HL-60 (cell line): ENCODE results near the gene ATXN7L1.

Source experiments
- DNase-seq, 2 experiments: peaks; one replicate each; pipeline ENCODE4 v3.0.0-alpha.2; 2010 to 2020; ENCODE audit warnings: low read depth in 1 of 2, low spot score in 1 of 2
- H3K27ac ChIP-seq: fragments of 250-450 bp; sonication (Bioruptor Pico); replicated peaks from 2 replicates; pipeline ENCODE4 v1.5.1; 2020; ENCODE audit warnings: mild to moderate bottlenecking, moderate library complexity
- H3K27me3 ChIP-seq: fragments of 250-450 bp; sonication (Bioruptor Pico); 2 replicates; pipeline ENCODE4 v1.5.1; 2021; ENCODE audit warnings: mild to moderate bottlenecking, moderate library complexity; ENCODE audit not compliant: insufficient read depth, poor library complexity, severe bottlenecking
- H3K4me3 ChIP-seq: replicated peaks from 2 replicates; pipeline ENCODE4 v1.5.1; 2011; ENCODE audit warnings: mild to moderate bottlenecking, control low read depth, low read length; ENCODE audit not compliant: insufficient read depth
- CTCF ChIP-seq: IDR thresholded peaks from one replicate; pipeline ENCODE4 v1.5.1; 2011; ENCODE audit warnings: low read length, control low read depth, inconsistent platforms; ENCODE audit not compliant: insufficient read depth
- GABPA ChIP-seq: IDR thresholded peaks from 2 replicates; pipeline ENCODE4 v1.6.1; 2012; ENCODE audit warnings: low read depth
- POLR2AphosphoS5 ChIP-seq: IDR thresholded peaks from 2 replicates; pipeline ENCODE4 v1.6.1; 2012; ENCODE audit warnings: low read depth
- REST ChIP-seq: IDR thresholded peaks from 2 replicates; pipeline ENCODE4 v1.6.1; 2012; ENCODE audit warnings: low read depth; ENCODE audit not compliant: insufficient replicate concordance
- SPI1 ChIP-seq: IDR thresholded peaks from 2 replicates; pipeline ENCODE4 v1.6.1; 2012; ENCODE audit warnings: low read depth, mild to moderate bottlenecking, borderline replicate concordance

The ATXN7L1 gene

GRCh38 chr7:105675934-105676371, 200.4 kb downstream of the ATXN7L1 start:
- Histone ChIP-seq H3K4me3 (no peak overlapping the region), H3K27me3 (no peaks in the 10 kb centered on the region), H3K27ac (peak overlapping the region; percentile 86)
- TF ChIP-seq CTCF (no peak), POLR2AphosphoS5 (peak; percentile 34)
- DNase-seq = peak in 1 of 2 experiments; percentile 84

GRCh38 chr7:105674200-105674920, 202.0 kb downstream of the ATXN7L1 start:
- H3K4me3 ChIP-seq = no peak overlapping the region
- peak overlapping the region; percentile 6 for H3K27ac ChIP-seq
- TF ChIP-seq REST (no peak), POLR2AphosphoS5 (no peak), GABPA (no peak), SPI1 (no peak), CTCF (no peak)
- no peaks in the 10 kb centered on the region for H3K27me3 ChIP-seq
- peak in 1 of 2 experiments; percentile 30 for DNase-seq

- H3K27ac ChIP-seq = peak overlapping the region; percentile 6
- peak in 1 of 2 experiments; percentile 43 for DNase-seq
- no peak for TF ChIP-seq GABPA
- peak; percentile 61 for TF ChIP-seq POLR2AphosphoS5
- no peak overlapping the region for H3K4me3 ChIP-seq
- no peaks in the 10 kb centered on the region for H3K27me3 ChIP-seq
These were observed 202.9 kb downstream of the ATXN7L1 start for GRCh38 chr7:105673367-105674084.

GRCh38 chr7:105672801-105673200, 203.6 kb downstream of the ATXN7L1 start:
- TF ChIP-seq REST = no peak
- no peak for TF ChIP-seq POLR2AphosphoS5
- no peak for TF ChIP-seq GABPA
- TF ChIP-seq SPI1 = no peak
- no peak for TF ChIP-seq CTCF
- Histone ChIP-seq H3K4me3 (no peak overlapping the region), H3K27me3 (no peaks in the 10 kb centered on the region), H3K27ac (no peak overlapping the region)
- no peak for DNase-seq
